Uterus (tissue), 2 donors: ENCODE measurements around the gene BTBD10.

Experiments used
- CTCF ChIP-seq, 4 experiments: fragments of 200-600 bp in 2 of 4; fragments of 450-650 bp in 2 of 4; sonication (generic) in 2 of 4; IDR thresholded peaks; one replicate each; pipeline ENCODE4 v1.5.1; 2016 to 2019; ENCODE audit warnings: antibody characterized with exemption in 4 of 4, mild to moderate bottlenecking in 2 of 4, moderate library complexity in 1 of 4
- POLR2A ChIP-seq, 2 donors: fragments of 450-650 bp; IDR thresholded peaks; one replicate each; pipeline ENCODE4 v1.6.1; 2016; ENCODE audit warnings: antibody characterized with exemption in 2 of 2, mild to moderate bottlenecking in 1 of 2, moderate library complexity in 1 of 2

DNA sequence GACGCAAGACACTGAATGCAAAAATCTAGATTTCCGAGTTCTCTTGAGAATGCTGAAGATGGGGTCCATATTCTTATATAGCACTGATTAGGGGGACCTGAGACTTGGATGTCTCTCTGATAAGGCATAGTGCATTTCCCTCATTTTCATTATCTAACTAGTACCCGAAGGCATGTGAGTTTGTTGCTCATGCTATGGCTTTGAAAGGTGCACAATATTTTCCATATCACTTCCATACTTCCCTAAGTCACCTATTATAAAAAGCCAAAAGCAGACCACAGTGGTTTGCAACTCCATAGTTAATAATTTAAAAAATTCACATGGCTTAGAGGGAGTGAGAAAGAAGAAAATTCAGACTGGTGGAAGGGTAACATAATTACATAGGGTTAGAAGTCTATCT lies 1.7 kb downstream of the BTBD10 start:
- TF ChIP-seq POLR2A (IDR thresholded peaks at IDR 0.05): no peak
- TF ChIP-seq CTCF (IDR thresholded peaks at IDR 0.05): no peak
